ENCODE data around the gene ARHGAP22.

Gene ARHGAP22

DNA sequence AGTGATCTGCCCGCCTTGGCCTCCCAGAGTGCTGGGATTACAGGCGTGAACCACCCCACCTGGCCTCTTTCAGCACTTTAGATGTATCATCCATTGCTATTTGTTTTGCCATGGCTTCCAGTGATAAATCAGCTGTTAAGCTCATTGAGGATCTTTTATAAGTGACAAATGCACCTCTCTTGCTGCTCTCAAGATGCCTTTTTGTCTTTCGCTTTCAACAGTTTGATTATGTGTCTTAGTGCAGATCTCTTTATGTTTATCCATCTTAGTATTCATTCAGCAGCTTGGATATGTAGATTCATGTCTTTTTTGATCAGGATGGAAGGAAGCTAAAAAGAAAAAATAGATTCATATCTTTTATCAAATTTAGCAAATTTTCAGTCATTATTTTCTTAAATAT, 192.8 kb downstream of the ARHGAP22 start:
- no peak for DNase-seq

DNA sequence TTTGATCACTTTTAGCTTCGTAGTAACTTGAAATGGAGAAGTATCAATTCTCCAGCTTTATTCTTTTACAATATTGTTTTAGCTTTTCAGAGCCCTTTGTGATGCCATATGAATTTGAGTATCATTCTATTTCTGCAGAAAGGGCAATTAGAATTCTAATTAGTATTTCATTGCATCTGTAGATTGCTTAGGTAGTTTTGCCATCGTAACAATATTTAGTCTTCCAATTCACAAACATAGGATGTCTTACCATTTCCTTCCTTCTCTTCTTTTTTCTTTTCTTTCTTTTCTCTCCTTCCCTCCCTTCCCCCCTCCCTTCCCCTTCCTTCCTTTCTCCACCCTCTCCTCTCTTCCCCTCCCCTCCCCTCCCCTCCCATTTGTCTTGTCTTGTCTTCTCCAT, 193.4 kb downstream of the ARHGAP22 start:
- no peak for DNase-seq

DNA sequence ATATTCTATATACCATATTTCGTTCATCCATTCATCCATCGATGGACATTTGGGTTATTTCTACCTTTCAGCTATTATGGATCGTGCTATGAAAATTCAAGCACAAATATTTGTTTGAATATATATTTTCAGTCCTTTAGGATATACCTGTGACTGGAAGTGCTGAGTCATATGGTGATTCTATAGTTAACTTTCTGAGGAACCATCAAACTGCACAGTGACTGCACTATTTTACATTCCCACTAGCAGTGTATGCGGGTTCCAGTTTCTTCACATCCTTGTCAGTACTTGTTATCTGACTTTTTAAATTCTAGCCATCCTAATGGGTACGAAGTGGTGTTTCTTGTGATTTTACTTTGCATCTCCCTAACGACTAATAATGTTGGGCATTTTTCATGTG, 194.4 kb downstream of the ARHGAP22 start:
- DNase-seq = no peak

DNA sequence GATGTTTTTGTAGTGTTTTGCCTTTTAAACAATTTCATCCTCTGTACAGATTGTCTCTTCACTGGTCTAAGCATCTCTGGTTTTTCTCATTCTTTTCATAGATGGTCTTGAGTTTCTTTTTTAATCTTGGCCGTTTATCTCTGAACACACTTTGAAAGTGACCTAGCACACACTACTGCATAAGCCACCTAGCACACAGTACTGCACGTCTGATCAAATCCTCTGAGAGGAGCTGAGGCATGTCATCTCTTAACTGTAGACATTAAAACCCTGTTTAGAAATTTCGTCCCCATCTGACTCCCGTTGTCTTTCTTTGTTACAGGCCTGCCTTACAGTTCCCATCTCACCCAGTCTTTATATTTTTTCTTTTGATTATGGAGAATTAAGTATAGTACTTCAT, 198.2 kb downstream of the ARHGAP22 start:
- no peak for DNase-seq

DNA sequence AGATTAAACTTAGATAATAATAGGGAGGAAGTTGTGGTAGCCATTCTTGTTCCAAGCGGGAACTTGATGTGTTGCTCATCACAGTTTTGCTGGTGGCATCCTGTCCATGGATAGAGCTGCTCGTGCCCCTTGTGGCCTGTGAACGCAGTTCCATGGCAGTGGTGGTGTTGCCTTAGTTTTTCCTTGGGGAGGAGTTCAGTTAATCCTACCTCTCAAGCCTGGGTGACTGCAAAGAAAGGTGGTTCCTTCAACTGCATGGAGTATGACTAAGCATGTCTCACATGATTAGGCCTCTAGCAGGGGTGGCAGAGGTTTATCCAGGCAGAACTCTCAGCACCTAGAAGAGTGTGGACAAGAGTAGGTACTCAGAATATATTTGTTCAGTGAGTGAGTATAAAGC, 198.7 kb downstream of the ARHGAP22 start:
- no peak for DNase-seq

DNA sequence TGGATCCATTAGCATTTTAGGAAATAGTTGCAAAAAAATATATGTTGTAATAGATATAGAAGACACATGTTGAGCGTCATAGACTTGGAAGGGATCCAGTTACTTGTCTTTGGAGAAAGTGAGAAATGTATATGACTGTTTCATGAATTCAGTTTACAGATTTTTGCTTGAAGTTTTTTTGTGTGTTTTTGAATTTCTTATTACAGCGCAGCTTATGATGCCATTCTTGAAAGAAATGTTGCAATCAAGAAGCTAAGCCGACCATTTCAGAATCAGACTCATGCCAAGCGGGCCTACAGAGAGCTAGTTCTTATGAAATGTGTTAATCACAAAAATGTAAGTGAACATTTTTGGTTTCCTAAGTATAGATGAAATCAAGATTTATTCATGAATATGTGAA, 200.2 kb downstream of the ARHGAP22 start:
- no peak for DNase-seq

DNA sequence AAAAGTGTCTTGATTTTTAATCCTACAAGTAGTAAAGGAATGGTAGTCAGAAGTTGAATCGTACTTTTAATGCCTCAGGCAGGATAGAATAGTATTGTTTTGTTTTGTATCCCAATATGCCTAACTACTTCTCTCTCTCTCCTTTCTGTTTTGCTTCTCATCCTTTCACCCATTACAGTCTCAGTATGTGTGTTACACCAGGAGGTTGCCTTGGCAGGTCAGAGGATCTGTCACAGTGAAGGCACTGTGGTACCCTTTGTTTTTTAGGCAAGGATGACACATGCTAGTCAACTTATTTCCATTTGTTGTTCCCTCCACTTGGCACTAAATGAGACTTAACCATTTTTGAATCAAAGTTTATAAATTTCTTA, 204.0 kb downstream of the ARHGAP22 start:
- no peak for DNase-seq

DNA sequence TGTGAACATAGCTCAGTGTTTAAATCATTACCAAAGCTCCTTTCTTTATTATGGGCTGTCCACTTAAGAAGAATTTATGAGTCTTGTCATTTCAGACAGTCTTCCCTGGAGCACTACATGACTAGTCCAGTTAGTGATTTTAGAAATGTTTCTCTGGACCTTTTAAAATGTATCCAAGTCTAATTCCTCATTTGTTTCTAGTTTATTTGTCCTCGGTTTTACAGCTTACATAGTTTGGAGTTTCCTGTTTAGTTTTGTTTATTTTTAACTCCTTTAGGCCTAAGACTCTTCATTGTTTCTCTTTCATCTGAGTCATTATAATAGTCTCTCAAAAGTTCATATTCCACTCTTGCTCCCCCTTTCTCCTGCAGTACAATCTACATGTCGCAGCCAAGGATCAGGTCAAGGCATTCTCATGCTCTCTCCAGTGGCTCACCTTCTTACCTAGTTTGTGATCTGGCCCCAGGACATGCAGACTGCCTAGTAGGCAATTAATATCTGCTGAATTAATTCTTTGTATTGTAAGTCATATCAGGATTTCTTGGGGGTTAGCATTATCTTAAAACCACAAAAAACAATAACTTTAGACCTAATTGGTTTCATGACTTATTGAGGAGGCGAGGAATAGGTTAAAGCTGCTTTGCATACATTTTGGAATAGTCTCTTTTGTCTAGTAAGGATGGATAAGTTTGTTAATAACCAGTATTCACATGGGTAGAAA, 204.6 kb downstream of the ARHGAP22 start:
- no peak for DNase-seq

DNA sequence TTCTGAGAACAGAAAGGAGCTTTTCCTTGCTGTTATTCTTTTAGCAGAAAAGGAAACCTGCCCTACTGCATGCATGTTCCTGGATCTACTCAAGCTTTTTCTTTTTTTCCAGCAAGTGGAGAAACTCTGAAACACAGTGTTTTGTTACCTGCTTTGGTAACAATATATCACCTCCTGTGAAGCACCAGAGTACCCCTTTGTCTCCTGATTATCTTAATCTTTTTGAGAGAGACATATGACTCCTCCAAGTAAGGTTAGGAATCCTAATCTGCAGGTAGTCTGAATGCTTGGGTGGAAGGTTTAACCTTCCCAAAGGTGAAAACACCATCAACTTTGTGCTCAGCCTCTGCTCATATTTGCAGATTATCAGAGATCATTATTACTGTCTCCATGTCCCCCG, 205.3 kb downstream of the ARHGAP22 start:
- no peak for DNase-seq

DNA sequence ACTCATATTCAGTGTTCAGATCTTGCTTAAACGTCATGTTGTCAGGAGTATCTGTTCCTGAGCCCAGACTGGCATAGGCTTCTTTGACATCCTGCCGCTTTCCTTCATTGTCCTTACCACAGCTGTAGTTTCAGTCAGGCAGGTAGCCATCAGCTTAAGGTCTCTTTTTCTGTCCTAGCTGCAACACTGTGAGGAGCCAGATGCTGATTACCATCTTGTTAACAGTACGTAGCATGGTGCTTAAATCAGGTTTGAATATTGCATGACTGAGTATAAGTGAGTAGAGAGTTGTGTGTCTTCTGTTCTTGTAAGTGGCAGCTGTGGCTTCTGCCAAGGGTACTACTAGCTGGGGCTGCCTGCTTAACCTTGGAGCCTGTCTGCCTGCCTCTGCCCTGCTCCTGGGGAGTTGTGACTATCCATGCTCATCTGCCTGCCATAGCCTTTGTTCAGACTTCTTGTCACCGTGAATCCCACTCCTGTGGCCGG, 205.8 kb downstream of the ARHGAP22 start:
- no peak for DNase-seq

DNA sequence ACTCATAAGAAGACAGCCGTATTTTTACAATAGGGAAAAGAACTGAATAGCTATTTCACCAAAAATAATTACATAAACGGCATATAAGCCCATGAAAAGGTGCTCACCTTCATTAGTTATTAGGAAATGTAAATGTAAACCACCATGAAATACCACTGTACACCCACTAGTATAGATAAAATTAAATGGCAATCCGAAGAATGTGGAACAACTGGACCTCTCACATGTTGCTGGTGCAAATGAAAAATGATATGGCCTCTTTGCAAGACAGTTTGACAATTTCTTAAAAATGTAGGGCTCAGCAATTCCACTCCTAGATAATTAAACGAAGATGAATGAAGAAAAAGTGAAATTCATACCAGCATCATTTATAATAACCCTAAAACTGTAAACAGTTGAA, 206.6 kb downstream of the ARHGAP22 start:
- no peak for DNase-seq
